Head of caudate nucleus (tissue), 42 donors: ENCODE data around the gene TMEM259.

Experiments
- DNase-seq, 42 donors: peaks; one replicate each; pipeline versions ENCODE4 v3.0.0 to v3.0.0-alpha.2; 2020 to 2021; ENCODE audit warnings: mixed read lengths in 7 of 42
- intact Hi-C: fragments of 100-400 bp; cut with DNase I; formaldehyde crosslinking; loops from one replicate; pipeline ENCODE4 v1.15.0; 2022

Gene TMEM259

DNA sequence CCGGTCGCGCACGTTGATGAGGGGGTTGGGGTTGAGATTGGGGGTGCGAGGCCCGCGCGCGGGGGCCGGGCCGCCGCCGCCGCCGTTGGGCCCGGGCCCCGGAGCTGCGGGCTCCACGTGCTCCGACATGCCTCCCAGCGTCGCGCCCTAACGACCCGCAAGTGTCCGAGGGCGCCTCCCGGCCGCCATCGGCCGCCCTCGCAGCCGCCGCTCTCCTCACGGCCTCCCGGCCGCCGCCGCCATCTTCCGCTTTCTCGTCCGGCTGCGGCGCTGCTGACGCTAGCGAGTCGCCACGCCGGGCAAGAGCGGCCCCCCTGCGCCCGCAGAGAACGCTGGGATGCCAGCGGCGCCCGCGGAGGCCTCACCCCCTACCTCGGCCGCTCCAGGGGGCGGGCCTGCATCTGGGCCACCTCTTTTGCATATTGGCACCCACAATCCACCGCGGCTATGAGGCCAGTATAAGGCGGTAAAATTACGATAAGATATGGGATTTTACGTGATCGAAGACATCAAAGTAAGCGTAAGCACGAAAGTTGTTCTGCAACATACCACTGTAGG, at the start of gene TMEM259:
Gene TMEM259 (minus strand): TSS at position 256 of the 558 bp plus-strand sequence. CDS start 127 bp downstream, at position 129.
- DNase-seq = peak; percentile 96 to 99 (median 98)
- intact Hi-C loops = loop anchor here (1.0 kb wide), 1 partner anchor 37 kb away; the partner anchor contains the start of gene WDR18

DNA sequence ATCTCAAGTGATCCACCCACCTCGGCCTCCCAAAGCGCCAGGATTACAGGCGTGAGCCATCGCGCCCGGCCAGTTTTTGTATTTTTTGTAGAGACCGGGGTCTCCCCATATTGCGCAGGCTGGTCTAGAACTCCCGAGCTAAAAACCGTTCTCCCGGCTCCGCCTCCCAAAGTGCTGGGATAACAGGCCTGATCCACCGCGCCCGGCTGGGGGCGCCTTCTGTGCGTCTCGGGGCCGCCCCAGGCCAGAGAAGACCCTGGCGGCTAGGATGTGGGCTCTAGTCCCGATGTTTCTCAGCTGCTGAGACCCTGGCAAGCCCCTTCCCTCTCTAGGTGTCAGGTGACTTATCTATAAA, 49.6 kb upstream of the TMEM259 start:
- intact Hi-C loops = no loop called here
- no peak for DNase-seq

DNA sequence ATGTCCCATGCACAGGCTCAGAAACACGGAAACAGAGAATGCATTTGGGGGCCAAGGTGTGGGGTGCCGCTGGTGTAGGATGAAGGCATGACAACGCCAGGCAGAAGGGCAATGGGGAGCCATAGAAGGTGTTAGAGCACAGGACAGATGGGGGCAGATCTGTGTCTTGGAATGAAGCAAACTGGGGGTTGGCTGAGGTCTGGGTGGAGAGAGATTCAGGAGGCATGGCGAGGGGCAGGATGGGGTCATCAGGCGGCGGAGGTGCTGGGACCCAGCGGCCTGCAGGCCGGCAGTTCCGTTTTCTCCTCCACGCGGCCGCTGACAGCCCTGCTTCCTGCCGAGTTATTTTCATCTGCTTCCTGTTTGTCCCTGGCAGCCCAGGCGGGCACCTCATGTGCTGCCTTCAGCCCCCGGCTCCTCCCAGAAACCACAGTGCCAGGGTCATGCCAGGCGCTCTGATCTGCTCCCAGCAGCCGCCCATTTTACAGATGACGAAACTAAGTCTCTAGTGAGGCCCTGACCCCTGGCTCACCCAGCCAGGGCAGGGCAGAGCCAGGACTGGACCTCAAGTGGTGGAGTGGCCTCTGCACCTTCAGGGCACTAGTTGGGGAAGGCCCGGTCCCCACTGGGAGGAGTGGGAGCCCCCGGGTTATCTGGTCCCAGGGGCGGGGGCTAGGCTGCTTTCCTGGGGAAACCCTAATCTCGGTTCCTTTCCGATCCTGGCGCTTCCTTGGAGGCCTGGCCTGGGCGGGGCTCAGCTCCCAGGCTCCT, 48.3 kb upstream of the TMEM259 start:
- peak in 33 of 42 donors; percentile 22 to 70 (median 43) for DNase-seq
- intact Hi-C loops = no loop called here

DNA sequence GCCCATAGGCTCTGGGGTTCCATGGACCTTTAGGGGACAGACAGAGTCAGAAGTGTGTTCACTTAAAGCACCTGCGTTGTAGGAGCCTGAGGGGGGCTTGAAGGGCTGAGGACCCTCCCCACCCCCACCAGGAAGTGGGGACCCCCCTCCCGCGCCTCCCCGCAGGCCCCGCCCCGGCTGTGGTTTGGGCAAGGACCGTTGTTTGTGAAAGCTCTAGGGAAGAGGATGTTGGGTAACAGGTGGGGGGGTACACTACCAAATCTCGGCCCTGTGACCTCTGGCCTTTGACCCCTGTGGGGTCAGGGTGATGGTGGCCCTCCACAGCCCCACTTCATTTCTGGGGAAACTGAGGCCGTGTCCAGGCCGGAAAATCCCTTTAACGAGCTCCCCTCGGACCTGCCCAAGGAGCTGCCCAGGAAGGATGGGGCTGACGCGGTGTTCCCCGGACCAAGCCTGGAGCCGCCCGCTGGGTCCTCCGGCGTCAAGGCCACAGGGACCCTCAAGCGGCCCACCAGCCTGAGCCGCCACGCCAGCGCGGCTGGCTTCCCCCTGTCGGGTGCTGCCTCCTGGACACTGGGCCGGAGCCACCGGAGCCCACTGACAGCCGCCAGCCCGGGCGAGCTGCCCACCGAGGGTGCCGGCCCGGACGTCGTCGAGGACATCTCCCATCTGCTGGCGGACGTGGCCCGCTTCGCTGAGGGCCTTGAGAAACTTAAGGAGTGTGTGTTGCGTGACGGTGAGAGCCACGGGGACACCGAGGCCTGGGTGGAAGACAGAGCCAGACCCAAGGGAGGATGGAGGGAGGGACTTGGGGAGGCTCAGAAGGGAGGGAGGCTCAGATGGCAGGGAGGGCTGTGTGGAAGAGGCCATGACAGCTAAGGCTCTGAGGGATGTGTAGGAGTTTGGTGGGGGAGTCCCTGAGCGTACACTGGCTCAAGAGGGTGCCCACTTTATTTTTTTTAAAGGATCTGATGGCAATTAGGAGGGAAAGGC, 47.4 kb upstream of the TMEM259 start:
- DNase-seq = peak in 12 of 42 donors; percentile 11 to 61 (median 38)
- intact Hi-C loops = no loop called here

DNA sequence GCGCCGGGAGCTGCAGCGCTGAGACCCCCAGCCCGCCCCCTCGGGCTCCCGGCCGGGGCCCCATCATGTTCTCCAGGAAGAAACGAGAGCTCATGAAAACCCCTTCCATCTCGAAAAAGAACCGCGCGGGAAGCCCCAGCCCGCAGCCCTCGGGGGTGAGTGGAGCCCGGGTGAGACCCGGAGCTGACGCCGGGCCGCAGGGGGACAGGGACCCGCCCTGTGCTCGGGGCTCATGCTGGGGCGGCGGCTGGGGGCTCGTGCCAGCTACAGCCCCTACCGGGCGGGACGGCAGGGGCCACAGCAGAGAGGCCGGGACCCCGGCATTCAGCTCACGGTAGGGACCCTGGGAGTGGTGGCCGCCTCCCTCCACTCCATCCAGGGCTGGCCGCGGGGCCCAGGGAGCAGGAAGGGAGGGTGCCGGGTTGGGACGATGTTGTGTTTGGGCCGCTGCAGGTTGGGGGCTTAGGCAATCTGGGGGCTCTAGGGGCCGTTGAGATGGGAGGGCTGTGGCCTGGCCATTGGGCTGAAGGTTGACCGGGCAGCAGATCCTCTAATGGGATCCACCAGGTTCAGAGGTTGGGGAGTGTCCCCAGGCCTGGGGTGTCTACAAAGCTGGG, 46.5 kb upstream of the TMEM259 start:
- intact Hi-C loops = no loop called here
- DNase-seq = no peak

DNA sequence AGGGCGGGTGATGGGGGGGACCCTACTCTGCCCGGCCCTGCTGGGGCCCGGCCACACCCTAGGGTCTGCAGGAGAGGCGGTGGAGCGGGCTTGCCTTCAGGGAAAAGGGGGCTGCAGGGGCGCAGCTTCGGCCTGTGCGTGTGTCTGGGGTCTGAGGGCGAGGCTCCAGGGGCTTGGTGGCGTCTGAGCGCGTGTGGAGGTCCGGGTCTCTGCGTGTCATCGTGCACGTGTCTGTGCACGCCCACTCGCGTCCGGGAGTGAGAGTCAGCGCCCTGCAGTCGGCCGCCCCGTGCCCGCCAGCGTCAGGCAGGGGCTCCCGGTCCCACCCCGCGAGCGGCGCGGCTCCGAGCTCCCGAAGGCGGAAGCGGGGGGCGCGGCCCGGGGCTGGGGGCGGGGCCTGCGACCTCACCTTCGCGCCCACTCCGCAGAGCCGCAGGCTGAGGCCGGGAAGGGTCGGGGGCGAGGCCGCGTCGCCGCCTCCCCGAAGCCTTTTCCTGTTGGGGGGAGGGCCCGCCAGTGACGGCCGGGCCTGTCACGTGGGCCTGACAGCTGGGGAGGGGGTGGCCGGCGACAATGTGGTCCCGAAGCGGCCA, 45.9 kb upstream of the TMEM259 start, which contains the start of gene ARHGAP45:
Gene ARHGAP45 (plus strand): TSS at position 420 of the 593 bp plus-strand sequence. CDS start 239 bp downstream, outside the sequence.
- DNase-seq = peak in 6 of 42 donors; percentile 23 to 42 (median 32)
- intact Hi-C loops = no loop called here

DNA sequence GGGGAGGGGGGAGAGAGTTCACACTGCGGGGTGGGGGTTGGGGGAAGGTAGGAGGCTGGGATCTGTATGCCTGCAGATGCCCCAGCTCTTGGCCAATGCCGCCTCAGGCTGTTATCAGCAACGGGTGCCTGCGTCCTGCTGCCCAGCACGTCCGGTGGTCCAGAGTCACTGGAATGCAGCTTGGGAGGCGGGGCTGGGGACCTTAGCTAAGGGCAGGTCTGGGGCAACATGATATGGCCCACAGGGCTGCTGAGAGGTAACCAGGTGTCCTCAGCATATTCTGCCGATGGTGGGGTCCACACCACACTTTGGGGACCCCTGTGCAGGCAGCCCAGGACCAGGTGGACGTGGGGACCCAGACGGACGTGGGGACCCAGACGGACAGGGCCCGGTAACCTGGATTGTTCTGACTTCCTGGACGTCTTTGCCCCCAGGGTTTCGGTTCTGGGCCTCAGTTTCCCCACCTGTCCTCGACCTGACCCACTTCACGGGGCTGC, 45.4 kb upstream of the TMEM259 start:
- DNase-seq = no peak
- intact Hi-C loops = no loop called here

DNA sequence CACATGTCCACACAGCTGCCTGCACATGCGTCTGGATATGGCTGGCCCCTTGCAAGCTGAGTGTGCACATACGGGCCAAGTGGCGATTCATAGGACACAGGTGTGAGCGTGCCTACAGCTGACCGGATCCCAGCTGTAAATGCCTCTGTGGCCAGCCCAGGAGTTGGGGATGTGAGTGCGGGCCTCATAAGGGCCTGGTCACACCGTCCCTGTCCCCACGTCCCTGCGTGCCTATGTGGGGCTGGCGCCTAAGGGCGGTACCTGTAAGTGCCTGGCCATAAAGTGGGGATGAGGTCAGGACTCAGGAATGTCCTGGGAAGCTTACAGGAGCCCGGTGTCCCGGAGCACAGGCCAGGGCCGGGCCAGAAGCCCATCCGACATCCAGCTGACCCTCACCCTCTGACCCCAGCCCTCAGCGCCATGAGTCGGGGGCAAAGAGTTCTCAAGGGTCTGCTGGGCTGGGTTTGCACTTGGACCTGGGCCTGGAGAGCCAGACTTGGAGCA, 44.7 kb upstream of the TMEM259 start:
- DNase-seq = no peak

DNA sequence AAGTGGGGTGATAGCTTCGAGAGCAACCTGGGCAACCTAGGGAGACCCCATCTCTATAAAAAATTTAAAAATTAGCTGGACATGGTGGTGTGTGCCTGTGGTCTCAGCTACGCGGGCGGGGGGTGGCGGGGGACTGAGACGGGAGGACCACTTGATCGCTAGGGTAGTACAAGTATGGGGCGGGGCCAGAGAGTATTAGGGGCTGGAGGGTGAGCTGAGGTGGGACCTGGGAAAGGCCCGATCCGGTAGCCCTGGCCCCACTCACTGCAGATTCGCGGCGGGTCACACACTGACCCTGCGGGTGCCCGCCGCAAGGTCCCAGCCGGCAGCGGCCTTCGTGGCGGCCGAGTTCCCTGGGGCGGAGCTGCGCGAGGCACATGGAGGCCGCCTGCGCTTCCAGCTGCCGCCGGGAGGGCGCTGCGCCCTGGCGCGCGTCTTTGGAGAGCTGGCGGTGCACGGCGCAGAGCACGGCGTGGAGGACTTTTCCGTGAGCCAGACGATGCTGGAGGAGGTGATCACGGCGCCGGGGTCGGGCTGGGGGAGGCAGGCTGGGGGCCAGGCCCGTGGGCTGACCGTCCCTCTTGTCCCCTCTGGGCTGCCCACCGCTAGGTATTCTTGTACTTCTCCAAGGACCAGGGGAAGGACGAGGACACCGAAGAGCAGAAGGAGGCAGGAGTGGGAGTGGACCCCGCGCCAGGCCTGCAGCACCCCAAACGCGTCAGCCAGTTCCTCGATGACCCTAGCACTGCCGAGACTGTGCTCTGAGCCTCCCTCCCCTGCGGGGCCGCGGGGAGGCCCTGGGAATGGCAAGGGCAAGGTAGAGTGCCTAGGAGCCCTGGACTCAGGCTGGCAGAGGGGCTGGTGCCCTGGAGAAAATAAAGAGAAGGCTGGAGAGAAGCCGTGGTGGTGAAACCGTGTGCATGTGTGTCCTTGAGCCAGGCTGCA, 44.0 kb upstream of the TMEM259 start:
- intact Hi-C loops = no loop called here
- DNase-seq = peak in 32 of 42 donors; percentile 16 to 74 (median 56)

More for the DNA sequence above, 44.7 kb upstream of the TMEM259 start:
- intact Hi-C loops = no loop called here

DNA sequence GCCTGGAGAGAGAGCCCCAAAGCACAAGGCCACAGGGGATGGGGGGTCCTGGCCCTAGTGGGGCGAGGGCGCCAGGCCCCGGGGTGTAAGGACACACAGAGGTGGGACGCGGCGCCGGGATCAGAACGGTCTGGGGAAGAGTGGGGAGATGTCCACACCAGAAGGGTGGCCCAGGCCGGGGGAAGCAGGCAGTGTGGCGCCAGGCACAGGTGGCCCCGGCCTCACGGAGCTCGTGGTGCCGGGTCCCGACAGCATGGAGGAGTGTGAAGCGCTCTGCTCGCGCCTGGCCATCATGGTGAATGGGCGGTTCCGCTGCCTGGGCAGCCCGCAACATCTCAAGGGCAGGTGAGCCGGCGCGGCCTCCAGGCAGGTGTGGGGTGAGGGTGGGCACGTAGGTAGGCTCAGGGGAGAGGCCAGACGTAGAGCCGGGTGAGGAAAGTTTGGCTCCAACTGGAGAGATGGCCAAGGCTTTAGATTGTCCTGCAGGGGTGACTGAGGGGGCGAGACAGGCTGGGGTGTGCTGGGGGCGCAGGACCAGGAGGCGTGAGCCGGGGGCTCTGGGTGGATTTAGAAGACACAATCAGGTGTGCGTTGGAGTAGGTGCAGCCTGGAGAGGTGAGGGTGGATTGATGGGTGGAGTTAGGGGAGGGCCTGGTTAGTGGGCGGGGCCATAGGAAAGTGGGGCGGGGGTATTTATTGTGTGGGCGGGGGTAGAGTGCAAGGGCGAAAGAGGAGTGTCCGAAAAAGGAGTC, 43.2 kb upstream of the TMEM259 start:
- intact Hi-C loops = no loop called here

DNA sequence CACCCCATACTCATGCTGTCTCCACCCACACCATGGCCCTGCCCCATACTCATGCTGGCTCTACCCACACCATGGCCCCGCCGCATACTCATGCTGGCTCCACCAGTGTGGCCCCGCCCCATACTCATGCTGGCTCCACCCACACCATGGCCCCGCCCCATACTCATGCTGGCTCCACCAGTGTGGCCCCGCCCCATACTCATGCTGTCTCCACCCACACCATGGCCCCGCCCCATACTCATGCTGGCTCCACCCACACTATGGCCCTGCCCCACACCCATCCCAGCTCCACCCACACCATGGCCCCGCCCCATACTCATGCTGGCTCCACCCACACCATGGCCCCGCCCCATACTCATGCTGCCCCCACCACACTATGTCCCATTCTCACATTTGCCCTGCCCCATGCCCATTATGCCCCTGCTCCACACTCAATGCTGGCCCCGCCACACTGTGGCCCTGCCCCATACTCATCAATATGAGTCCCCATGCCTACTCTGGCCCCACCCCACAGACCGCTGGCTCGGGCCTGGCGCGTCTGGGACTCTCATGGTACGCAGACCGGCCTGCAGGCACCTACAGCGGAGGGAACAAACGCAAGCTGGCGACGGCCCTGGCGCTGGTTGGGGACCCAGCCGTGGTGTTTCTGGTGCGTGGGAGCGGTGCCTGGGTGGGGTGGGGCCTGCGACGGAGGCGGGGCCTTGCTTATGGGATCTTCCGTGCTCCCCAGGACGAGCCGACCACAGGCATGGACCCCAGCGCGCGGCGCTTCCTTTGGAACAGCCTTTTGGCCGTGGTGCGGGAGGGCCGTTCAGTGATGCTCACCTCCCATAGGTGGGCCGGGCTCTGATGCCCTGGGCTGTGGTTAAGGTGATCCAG, 42.3 kb upstream of the TMEM259 start:
- intact Hi-C loops = no loop called here
- DNase-seq = no peak

More for the DNA sequence above, 43.2 kb upstream of the TMEM259 start:
- no peak for DNase-seq

DNA sequence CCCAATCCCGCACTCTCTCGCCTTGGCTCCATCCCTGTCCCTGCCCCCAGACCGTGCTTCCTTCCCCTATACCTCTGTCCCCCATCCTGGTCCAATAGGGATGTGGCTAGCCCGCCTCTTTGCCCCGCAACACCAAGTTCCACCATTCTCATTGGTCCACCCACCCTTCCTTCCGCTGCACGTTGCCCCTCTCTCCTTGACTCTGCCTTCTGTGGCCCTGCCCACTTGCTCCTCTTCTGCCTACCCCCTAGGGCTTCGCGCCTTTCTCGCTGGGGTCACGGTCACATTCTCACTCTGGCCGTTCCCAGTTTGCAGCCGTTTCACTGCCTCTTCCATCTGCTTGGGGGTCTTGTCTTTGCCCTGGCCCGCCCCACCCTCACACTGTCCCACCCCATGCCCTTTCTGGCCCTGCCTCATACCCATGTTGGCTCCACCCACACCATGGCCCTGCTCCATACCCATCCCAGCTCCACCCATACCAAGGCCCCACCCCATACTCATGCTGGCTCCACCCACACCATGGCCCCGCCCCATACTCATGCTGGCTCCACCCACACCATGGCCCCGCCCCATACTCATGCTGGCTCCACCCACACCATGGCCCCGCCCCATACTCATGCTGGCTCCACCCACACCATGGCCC, 41.6 kb upstream of the TMEM259 start:
- intact Hi-C loops = no loop called here
- DNase-seq = no peak

DNA sequence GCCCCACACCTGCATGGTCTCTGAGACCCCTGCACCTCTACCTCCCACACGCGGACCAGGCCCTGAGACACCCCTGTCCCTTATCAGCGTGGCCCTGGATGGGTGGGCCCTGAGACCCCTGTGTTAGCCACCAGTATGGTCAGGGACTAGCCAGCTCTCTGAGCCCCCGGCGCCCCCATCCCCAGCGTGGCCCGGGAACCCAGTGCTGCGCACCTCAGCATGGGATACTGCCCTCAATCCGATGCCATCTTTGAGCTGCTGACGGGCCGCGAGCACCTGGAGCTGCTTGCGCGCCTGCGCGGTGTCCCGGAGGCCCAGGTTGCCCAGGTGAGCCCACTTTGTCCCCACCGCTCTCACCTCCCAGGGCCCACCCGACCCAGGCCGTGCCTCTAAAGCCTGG, 41.1 kb upstream of the TMEM259 start:
- no peak for DNase-seq

DNA sequence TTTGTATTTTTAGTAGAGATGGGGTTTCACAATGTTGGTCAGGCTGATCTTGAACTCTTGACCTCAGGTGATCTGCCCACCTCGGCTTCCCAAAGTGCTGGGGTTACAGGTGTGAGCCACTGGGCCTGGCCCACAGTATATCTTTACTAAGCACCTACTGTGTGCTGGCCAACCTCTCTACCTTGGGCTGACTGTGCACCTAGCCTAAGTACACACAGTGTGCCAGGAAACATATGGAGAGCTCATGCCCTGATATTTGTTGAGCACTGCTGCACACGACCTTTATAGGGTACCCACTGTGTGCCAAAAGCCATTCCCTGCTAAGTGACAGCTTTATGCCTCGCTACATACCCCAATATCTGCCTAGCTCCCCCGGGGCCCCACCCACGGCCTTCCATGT, 39.8 kb upstream of the TMEM259 start:
- no peak for DNase-seq
- intact Hi-C loops = no loop called here

More for the DNA sequence above, 41.1 kb upstream of the TMEM259 start:
- intact Hi-C loops = no loop called here

DNA sequence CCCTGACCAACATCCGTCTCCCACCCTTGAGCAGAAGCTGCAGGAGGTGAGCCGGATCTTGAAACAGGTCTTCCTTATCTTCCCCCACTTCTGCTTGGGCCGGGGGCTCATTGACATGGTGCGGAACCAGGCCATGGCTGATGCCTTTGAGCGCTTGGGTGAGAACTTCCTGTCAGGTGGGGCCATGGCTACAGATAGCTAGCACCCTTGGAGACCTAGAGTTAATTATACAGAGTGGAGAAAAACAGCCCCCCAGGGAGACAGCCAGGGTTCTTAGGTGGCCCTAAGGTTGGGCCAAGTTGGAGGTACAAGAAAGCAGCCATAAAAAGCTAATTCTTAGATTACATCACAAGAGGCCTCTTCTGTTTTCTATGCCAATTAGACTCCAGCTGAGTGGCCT, 37.2 kb upstream of the TMEM259 start:
- intact Hi-C loops = no loop called here
- no peak for DNase-seq
